Ovary (tissue), 3 donors: Measurements from ENCODE around the gene IGFBPL1.

Experiments
- POLR2A ChIP-seq: fragments of 450-650 bp; IDR thresholded peaks from one replicate; pipeline ENCODE4 v1.6.1; 2017; ENCODE audit warnings: antibody characterized with exemption, mild to moderate bottlenecking, moderate library complexity
- TF ChIP-seq, protein P1 (sequence below), 3 donors: fragments of 450-650 bp in 2 of 3; fragments of 200-600 bp in 1 of 3; IDR thresholded peaks; one replicate each; pipeline versions ENCODE4 v1.5.1 to v1.8.0; 2016 to 2022; ENCODE audit warnings: antibody characterized with exemption in 3 of 3, mild to moderate bottlenecking in 1 of 3
- donor health status: DM: no; HTN: no; CAD: no.

DNA sequence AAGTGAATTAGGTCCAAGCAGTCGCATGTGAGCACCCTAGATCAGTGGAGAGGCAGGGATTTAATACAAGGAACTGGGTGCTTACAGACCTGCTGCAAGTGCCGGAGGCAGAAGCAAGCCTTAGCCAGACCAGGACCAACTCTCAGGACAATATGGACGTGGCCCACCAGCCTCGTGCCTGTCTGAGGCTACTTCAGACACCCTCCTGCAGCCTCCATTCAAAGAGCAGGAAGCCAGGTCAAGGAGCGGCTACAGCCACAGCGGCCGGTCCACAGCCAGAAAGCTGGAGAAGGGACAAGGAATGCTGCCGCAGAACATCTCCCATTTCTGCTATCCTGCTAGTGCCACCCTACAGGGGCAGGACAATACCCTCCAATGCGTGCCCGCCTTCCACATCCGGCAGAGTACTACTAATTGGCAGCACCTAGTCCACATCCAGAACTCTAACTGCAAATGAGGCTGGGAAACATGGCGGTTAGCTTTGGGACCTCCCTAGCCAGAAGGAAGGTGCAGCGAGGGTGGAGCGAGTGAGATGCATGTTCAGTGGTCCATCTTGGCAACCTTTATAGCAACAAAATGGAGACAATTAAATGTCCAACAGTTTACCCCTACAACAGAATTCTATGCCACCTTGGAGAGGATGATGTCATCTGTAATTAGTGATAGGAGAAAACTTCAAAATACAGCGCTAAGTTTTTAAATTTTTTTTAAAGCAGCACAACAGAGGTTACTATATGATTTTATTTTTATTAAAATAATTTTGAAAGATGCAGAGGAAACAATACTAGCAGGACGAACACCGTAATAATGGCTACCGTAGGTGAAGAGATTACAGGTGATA lies 32.8 kb downstream of the IGFBPL1 start:
- TF ChIP-seq, protein P1, sequence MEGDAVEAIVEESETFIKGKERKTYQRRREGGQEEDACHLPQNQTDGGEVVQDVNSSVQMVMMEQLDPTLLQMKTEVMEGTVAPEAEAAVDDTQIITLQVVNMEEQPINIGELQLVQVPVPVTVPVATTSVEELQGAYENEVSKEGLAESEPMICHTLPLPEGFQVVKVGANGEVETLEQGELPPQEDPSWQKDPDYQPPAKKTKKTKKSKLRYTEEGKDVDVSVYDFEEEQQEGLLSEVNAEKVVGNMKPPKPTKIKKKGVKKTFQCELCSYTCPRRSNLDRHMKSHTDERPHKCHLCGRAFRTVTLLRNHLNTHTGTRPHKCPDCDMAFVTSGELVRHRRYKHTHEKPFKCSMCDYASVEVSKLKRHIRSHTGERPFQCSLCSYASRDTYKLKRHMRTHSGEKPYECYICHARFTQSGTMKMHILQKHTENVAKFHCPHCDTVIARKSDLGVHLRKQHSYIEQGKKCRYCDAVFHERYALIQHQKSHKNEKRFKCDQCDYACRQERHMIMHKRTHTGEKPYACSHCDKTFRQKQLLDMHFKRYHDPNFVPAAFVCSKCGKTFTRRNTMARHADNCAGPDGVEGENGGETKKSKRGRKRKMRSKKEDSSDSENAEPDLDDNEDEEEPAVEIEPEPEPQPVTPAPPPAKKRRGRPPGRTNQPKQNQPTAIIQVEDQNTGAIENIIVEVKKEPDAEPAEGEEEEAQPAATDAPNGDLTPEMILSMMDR (IDR thresholded peaks at IDR 0.05), result no peak
- TF ChIP-seq POLR2A, result no peak
